Calu3 (cell line): ENCODE measurements around the gene CBFA2T2. TPM values are rescaled to one million over a fixed set of nuclear protein-coding genes. Genes with fewer than 3 reads are reported as not detected.

ENCODE experiments used
- BruUV-seq: library from RNA; stranded (reverse); fragments of 400-500 nt; replicated peaks from 2 replicates; lab custom pipeline; 2021; lab: Mats Ljungman, UMichigan
- CTCF ChIA-PET: fragments of 300-600 bp; sonication (Branson Sonifier 250); formaldehyde crosslinking; loops from one replicate; lab custom pipeline; 2022; ENCODE audit warnings: antibody characterized with exemption; lab: Charles Lee
- DNase-seq: peaks from one replicate; pipeline ENCODE4 v3.0.0; 2022
- H3K27ac Mint-ChIP-seq: one replicate; pipeline ENCODE4 v1.8.0; 2022; ENCODE audit warnings: mixed read lengths; ENCODE audit not compliant: unreplicated experiment
- H3K27me3 Mint-ChIP-seq: one replicate; pipeline ENCODE4 v1.8.0; 2022; ENCODE audit warnings: mixed read lengths; ENCODE audit not compliant: unreplicated experiment
- H3K36me3 Mint-ChIP-seq: one replicate; pipeline ENCODE4 v1.8.0; 2022; ENCODE audit warnings: mild to moderate bottlenecking, moderate library complexity, mixed read lengths; ENCODE audit not compliant: insufficient read depth, unreplicated experiment
- H3K4me1 Mint-ChIP-seq: one replicate; pipeline ENCODE4 v1.8.0; 2022; ENCODE audit warnings: mild to moderate bottlenecking, low read depth, mixed read lengths; ENCODE audit not compliant: unreplicated experiment
- H3K4me3 Mint-ChIP-seq: one replicate; pipeline ENCODE4 v1.8.0; 2022; ENCODE audit warnings: mild to moderate bottlenecking, low read depth, moderate library complexity, mixed read lengths; ENCODE audit not compliant: unreplicated experiment
- H3K9me3 Mint-ChIP-seq: one replicate; pipeline ENCODE4 v1.8.0; 2022; ENCODE audit warnings: low read depth, mixed read lengths; ENCODE audit not compliant: unreplicated experiment
- CTCF ChIP-seq: fragments of 200-600 bp; IDR thresholded peaks from one replicate; pipeline ENCODE4 v1.8.0; 2022; ENCODE audit warnings: antibody characterized with exemption; ENCODE audit not compliant: unreplicated experiment
- intact Hi-C: fragments of 100-400 bp; cut with micrococcal nuclease; formaldehyde crosslinking; loops from one replicate; pipeline ENCODE4 v1.10.0; 2022; ENCODE audit not compliant: unreplicated experiment
- total RNA-seq: library from RNA; stranded (reverse); gene quantifications from 2 replicates; pipeline ENCODE4 v1.2.3, GENCODE V29; 2022

CBFA2T2 gene
- total RNA-seq, 1 experiment from 2014 or later, result 20.5 TPM

GRCh38 chr20:33656783-33657703, 167.1 kb downstream of the CBFA2T2 start:
- Mint-ChIP-seq H3K27me3 (no peaks in the 10 kb centered on the region), H3K27ac (peak overlapping the region; percentile 23), H3K4me1 (peaks cover 34% of the 10 kb centered on the region), H3K36me3 (peaks cover 34% of the 10 kb centered on the region), H3K4me3 (no peak overlapping the region), H3K9me3 (no peaks in the 10 kb centered on the region)
- BruUV-seq, result no TSS peak
- intact Hi-C loops, result no loop called here
- TF ChIP-seq CTCF, result no peak
- DNase-seq, result no peak
- CTCF ChIA-PET, result no interaction called here

GRCh38 chr20:33657704-33658095, 167.8 kb downstream of the CBFA2T2 start:
- intact Hi-C loops, result no loop called here
- TF ChIP-seq CTCF, result no peak
- no peak overlapping the region for H3K4me3 Mint-ChIP-seq
- no peak for DNase-seq
- no peaks in the 10 kb centered on the region for H3K27me3 Mint-ChIP-seq
- peaks cover 31% of the 10 kb centered on the region for H3K4me1 Mint-ChIP-seq
- no TSS peak for BruUV-seq
- H3K9me3 Mint-ChIP-seq, result no peaks in the 10 kb centered on the region
- CTCF ChIA-PET, result no interaction called here
- no peak overlapping the region for H3K27ac Mint-ChIP-seq
- peaks cover 35% of the 10 kb centered on the region for H3K36me3 Mint-ChIP-seq

GRCh38 chr20:33658510-33658909, 168.6 kb downstream of the CBFA2T2 start:
- no peak for TF ChIP-seq CTCF
- peaks cover 27% of the 10 kb centered on the region for H3K4me1 Mint-ChIP-seq
- H3K36me3 Mint-ChIP-seq, result peaks cover 35% of the 10 kb centered on the region
- H3K27ac Mint-ChIP-seq, result no peak overlapping the region
- no peak overlapping the region for H3K4me3 Mint-ChIP-seq
- no peaks in the 10 kb centered on the region for H3K27me3 Mint-ChIP-seq
- no TSS peak for BruUV-seq
- CTCF ChIA-PET, result no interaction called here
- no peaks in the 10 kb centered on the region for H3K9me3 Mint-ChIP-seq
- intact Hi-C loops, result no loop called here
- no peak for DNase-seq

- Mint-ChIP-seq H3K36me3 (peaks cover 35% of the 10 kb centered on the region), H3K27ac (no peak overlapping the region), H3K9me3 (no peaks in the 10 kb centered on the region), H3K4me1 (peaks cover 23% of the 10 kb centered on the region), H3K27me3 (no peaks in the 10 kb centered on the region), H3K4me3 (no peak overlapping the region)
- no peak for DNase-seq
- BruUV-seq, result no TSS peak
- intact Hi-C loops, result no loop called here
- CTCF ChIA-PET, result no interaction called here
- TF ChIP-seq CTCF, result no peak
Observed at GRCh38 chr20:33658929-33659328, 169.0 kb downstream of the CBFA2T2 start.
